ENCODE measurements around the gene IGLL5.

IGLL5 gene

DNA sequence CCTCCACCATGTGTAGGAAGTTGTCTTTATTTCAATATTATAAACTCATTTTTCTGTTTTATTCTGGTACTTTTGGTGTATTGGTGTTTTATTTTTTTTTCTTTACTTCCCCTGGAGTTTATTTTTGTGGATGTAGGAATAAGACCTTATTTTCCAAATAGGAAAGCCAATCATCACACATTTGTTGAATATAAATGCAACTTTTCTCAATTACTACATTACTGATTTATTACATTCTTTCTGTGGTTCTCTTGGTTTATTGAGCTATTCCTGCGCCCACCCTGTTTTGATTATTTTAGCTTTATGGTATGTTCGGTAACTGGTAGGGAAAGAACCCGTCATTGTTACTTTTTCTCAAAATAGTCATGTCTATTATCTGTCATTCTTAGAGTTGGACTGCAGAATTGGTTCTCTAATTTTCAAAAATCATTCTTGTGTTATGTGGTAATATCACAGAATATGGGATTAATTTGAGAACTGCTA lies 3.6 kb downstream of the IGLL5 start (continued):
- TF ChIP-seq, protein P1, sequence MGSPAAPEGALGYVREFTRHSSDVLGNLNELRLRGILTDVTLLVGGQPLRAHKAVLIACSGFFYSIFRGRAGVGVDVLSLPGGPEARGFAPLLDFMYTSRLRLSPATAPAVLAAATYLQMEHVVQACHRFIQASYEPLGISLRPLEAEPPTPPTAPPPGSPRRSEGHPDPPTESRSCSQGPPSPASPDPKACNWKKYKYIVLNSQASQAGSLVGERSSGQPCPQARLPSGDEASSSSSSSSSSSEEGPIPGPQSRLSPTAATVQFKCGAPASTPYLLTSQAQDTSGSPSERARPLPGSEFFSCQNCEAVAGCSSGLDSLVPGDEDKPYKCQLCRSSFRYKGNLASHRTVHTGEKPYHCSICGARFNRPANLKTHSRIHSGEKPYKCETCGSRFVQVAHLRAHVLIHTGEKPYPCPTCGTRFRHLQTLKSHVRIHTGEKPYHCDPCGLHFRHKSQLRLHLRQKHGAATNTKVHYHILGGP (tag by site-specific recombination; IDR thresholded peaks at IDR 0.05), result no peak
- TF ChIP-seq ZNF114 (tag by site-specific recombination; IDR thresholded peaks at IDR 0.05) (no peak), MYNN (tag by site-specific recombination; IDR thresholded peaks at IDR 0.05; ENCODE audit: borderline replicate concordance) (no peak), ZNF664 (tag by site-specific recombination; IDR thresholded peaks at IDR 0.05) (no peak), ZNF600 (tag by site-specific recombination; IDR thresholded peaks at IDR 0.05) (no peak), ZNF571 (tag by site-specific recombination; IDR thresholded peaks at IDR 0.05) (no peak)

DNA sequence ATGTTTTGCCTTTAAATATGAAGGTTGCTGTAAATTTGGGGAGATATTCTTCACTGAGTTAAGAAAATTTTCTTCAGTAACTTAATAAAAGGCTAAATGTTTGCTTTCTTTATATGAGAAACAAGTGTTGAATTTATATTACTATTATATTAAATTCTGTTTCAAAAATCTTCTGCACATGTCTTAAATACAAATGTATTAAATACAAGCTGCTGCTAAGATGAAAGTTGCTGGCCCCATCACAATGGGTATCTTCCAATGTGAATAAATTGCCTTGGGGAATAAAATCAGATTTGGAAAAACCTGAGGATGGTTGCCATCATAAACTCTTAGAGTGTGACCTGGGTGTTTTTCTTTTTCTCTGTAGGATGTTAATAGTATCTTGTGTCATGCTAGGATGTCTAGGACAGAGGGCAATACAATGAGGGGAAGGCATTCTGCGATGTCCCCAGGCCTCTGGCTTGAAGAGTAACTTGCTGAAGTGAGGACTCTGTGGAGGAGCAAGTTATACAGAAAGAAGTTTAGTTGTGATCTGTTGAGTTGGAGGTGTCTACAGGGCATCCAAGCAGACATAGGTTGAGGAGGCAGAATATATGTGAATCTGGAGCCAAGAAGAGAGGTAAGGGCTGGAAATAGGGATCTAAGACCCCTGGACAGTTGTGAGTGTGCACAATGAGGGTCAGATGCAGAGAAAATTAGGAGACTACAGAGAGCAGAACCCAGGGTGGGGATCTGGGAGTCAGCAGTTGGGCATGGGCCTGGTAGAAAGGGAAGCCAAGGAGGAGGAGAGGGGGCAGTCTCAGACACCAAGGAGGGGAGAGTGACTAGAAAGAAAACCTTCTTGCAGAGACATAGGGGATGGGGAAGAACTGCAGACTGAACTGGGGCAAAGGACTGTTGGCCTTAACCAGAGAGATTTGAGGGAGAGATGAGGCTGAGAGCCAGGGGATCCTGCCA lies 4.8 kb downstream of the IGLL5 start:
- Histone ChIP-seq H3K9me3 (ENCODE audit: control insufficient read depth, insufficient read depth, low read depth, low read length) (no peaks in the 10 kb centered on the region), H3K36me3 (ENCODE audit: control insufficient read depth in 2 of 2, insufficient read depth in 1 of 2, low read length in 2 of 2) (no peaks in the 10 kb centered on the region), H3K4me3 (ENCODE audit: low read depth, low read length) (no peak overlapping the region), H3K4me1 (ENCODE audit: control insufficient read depth, insufficient read depth, low read length) (no peaks in the 10 kb centered on the region), H3K27ac (ENCODE audit: extremely low read depth, low read depth, low read length) (no peak overlapping the region)
- ChIA-PET POLR2A (no interaction called here), CTCF (interaction anchor here (0.8 to 2.8 kb wide), 5 partner anchors 9 to 123 kb away, joined by 3 to 11 read pairs (median 3); no protein-coding TSS in a partner anchor)
- TF ChIP-seq KLF9 (tag by site-specific recombination; IDR thresholded peaks at IDR 0.05; ENCODE audit: low read depth), result no peak
- TF ChIP-seq ZSCAN16 (tag by site-specific recombination; IDR thresholded peaks at IDR 0.05), result no peak
- TF ChIP-seq GLIS1 (tag by site-specific recombination; IDR thresholded peaks at IDR 0.05), result no peak
- no peak for TF ChIP-seq ZNF529 (tag by site-specific recombination; IDR thresholded peaks at IDR 0.05; ENCODE audit: insufficient replicate concordance)
- TF ChIP-seq SCRT1 (tag by site-specific recombination; IDR thresholded peaks at IDR 0.05; ENCODE audit: borderline replicate concordance), result no peak
- no peak for TF ChIP-seq ZNF707 (tag by site-specific recombination; IDR thresholded peaks at IDR 0.05)
- TF ChIP-seq ZNF544 (tag by site-specific recombination; IDR thresholded peaks at IDR 0.05), result no peak
- TF ChIP-seq ZNF571 (tag by site-specific recombination; IDR thresholded peaks at IDR 0.05), result no peak
- no peak for TF ChIP-seq ZNF157 (tag by site-specific recombination; IDR thresholded peaks at IDR 0.05)
- TF ChIP-seq, protein P2, sequence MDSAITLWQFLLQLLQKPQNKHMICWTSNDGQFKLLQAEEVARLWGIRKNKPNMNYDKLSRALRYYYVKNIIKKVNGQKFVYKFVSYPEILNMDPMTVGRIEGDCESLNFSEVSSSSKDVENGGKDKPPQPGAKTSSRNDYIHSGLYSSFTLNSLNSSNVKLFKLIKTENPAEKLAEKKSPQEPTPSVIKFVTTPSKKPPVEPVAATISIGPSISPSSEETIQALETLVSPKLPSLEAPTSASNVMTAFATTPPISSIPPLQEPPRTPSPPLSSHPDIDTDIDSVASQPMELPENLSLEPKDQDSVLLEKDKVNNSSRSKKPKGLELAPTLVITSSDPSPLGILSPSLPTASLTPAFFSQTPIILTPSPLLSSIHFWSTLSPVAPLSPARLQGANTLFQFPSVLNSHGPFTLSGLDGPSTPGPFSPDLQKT (IDR thresholded peaks at IDR 0.05; ENCODE audit: borderline replicate concordance, low read depth, low read length), result no peak
- no peak for TF ChIP-seq EGR2 (tag by site-specific recombination; IDR thresholded peaks at IDR 0.05; ENCODE audit: low read depth)
- TF ChIP-seq ZNF610 (tag by site-specific recombination; IDR thresholded peaks at IDR 0.05; ENCODE audit: borderline replicate concordance), result no peak
- no peak for TF ChIP-seq ZBTB48 (tag by site-specific recombination; IDR thresholded peaks at IDR 0.05)

DNA sequence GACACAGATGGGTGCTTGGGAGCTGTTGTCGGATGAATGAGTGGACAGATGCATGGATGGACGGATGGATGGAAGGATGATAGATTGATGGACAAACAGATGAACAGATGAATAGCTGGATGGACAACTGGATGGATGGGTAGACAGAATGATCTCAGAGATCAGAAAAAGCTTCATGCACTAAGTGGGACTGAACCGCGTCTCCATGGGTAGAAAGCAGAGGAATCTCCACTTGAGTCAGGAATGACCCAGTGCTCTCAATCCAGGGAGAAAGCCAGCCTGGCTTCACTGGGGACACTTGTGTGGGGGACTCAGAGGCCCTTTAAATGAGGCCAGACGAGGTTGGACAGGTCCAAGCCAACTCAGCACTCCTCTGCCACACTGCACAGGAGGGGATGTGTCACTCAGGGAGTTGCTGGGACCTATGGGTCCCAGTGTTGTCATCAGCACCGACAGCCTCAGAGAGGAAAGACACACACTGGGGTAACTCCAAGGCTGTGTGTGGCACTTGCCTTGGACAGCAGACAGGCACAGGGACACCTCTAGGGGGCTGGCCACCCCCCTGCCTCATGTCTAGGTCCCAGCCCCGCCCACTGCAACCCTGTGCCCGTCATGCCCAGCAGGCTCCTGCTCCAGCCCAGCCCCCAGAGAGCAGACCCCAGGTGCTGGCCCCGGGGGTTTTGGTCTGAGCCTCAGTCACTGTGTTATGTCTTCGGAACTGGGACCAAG lies 5.6 kb downstream of the IGLL5 start:
- Histone ChIP-seq H3K36me3 (ENCODE audit: control insufficient read depth in 2 of 2, insufficient read depth in 1 of 2, low read length in 2 of 2) (no peaks in the 10 kb centered on the region), H3K4me3 (ENCODE audit: low read depth, low read length) (no peak overlapping the region), H3K27ac (ENCODE audit: extremely low read depth, low read depth, low read length) (no peak overlapping the region), H3K9me3 (ENCODE audit: control insufficient read depth, insufficient read depth, low read depth, low read length) (no peaks in the 10 kb centered on the region), H3K4me1 (ENCODE audit: control insufficient read depth, insufficient read depth, low read length) (no peaks in the 10 kb centered on the region)
- CTCF ChIA-PET, result interaction anchor here (2.8 kb wide), 1 partner anchor 10 kb away, joined by 11 read pairs; no protein-coding TSS in a partner anchor
- TF ChIP-seq ZSCAN23 (tag by site-specific recombination; IDR thresholded peaks at IDR 0.05), result no peak
- peak; percentile 34; the same call in 1 of the 2 replicates for TF ChIP-seq ZIC2 (tag by site-specific recombination; IDR thresholded peaks at IDR 0.05)
- TF ChIP-seq GLIS2 (tag by site-specific recombination; IDR thresholded peaks at IDR 0.05), result peak; percentile 9; the same call in 1 of the 2 replicates
- POLR2A ChIA-PET, result no interaction called here
